HG02943 (cell line): ENCODE results near the gene AVPI1.
"Not testable (repeated sequence)": the region's sequence is repeated elsewhere in the genome, so short reads cannot be mapped to it uniquely, and the experiment has no call there.

Experiments used
- ATAC-seq: cut with Tn5 transposase; IDR thresholded peaks from one replicate; pipeline ENCODE4 v1.9.1; 2021; ENCODE audit warnings: mild to moderate bottlenecking, low read depth, moderate library complexity; ENCODE audit not compliant: unreplicated experiment

The AVPI1 gene

GRCh38 chr10:97684368-97684713 lies 2.7 kb downstream of the AVPI1 start:
- not testable (repeated sequence) for ATAC-seq

- ATAC-seq: no peak
Observed at GRCh38 chr10:97683556-97684367, 3.3 kb downstream of the AVPI1 start.

GRCh38 chr10:97682042-97682441 lies 5.0 kb downstream of the AVPI1 start:
- ATAC-seq: no peak

- no peak for ATAC-seq
Observed at GRCh38 chr10:97679594-97679993, 7.4 kb downstream of the AVPI1 start.

- no peak for ATAC-seq
Observed at GRCh38 chr10:97676770-97677581, 10.1 kb downstream of the AVPI1 start.

GRCh38 chr10:97675222-97675621 lies 11.8 kb downstream of the AVPI1 start:
- no peak for ATAC-seq

GRCh38 chr10:97673736-97674525 lies 13.1 kb downstream of the AVPI1 start:
- ATAC-seq: no peak

- no peak for ATAC-seq
Observed at GRCh38 chr10:97669571-97669970, 17.5 kb downstream of the AVPI1 start.

- no peak for ATAC-seq
Observed at GRCh38 chr10:97667463-97667862, 19.6 kb downstream of the AVPI1 start.

GRCh38 chr10:97666992-97667391 lies 20.0 kb downstream of the AVPI1 start:
- no peak for ATAC-seq

GRCh38 chr10:97664282-97664850 lies 22.7 kb downstream of the AVPI1 start:
- ATAC-seq: no peak

- no peak for ATAC-seq
Observed at GRCh38 chr10:97659589-97659988, 27.5 kb downstream of the AVPI1 start.

- ATAC-seq: no peak
Observed at GRCh38 chr10:97656777-97657176, 30.3 kb downstream of the AVPI1 start.

- ATAC-seq: no peak
Observed at GRCh38 chr10:97651773-97652172, 35.3 kb downstream of the AVPI1 start.

GRCh38 chr10:97650726-97651125 lies 36.3 kb downstream of the AVPI1 start:
- no peak for ATAC-seq

- ATAC-seq: not testable (repeated sequence)
Observed at GRCh38 chr10:97649405-97649750, 37.7 kb downstream of the AVPI1 start.

- ATAC-seq: no peak
Observed at GRCh38 chr10:97648562-97649404, 38.3 kb downstream of the AVPI1 start.

- no peak for ATAC-seq
Observed at GRCh38 chr10:97647556-97647955, 39.5 kb downstream of the AVPI1 start.

- no peak for ATAC-seq
Observed at GRCh38 chr10:97644936-97645335, 42.1 kb downstream of the AVPI1 start.

GRCh38 chr10:97643441-97643985 lies 43.5 kb downstream of the AVPI1 start:
- no peak for ATAC-seq
